Neural progenitor cell (in vitro differentiated cells): ENCODE measurements around the gene LBHD1.

Experiments
- EZH2 ChIP-seq: fragments of 200-600 bp; sonication (generic); IDR thresholded peaks from 2 replicates; pipeline ENCODE4 v1.6.1; 2017; ENCODE audit warnings: antibody characterized with exemption, mild to moderate bottlenecking, moderate library complexity
- TF ChIP-seq, protein P1 (sequence below): fragments of 200-600 bp; sonication (generic); IDR thresholded peaks from 2 replicates; pipeline ENCODE4 v1.5.1; 2017; ENCODE audit warnings: antibody characterized with exemption, mild to moderate bottlenecking

DNA sequence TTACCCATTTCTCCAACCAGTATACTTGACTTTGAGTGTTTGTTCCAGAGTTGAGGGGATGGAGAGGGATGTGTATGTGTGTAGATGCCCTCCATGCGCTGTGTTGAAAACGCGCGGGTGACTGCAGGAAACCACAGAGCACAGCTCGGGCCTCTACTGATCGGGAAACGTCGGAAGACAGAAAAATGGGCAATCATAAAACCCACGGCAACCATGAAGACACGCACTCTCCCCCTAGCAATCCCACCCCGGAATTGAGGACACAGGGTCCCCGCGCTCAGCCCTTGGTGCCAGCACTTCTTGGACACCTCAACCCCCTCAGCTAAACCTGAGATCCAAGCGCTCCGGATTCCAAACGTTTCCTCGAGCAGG, 845 bp downstream of the LBHD1 start:
- TF ChIP-seq, protein P1, sequence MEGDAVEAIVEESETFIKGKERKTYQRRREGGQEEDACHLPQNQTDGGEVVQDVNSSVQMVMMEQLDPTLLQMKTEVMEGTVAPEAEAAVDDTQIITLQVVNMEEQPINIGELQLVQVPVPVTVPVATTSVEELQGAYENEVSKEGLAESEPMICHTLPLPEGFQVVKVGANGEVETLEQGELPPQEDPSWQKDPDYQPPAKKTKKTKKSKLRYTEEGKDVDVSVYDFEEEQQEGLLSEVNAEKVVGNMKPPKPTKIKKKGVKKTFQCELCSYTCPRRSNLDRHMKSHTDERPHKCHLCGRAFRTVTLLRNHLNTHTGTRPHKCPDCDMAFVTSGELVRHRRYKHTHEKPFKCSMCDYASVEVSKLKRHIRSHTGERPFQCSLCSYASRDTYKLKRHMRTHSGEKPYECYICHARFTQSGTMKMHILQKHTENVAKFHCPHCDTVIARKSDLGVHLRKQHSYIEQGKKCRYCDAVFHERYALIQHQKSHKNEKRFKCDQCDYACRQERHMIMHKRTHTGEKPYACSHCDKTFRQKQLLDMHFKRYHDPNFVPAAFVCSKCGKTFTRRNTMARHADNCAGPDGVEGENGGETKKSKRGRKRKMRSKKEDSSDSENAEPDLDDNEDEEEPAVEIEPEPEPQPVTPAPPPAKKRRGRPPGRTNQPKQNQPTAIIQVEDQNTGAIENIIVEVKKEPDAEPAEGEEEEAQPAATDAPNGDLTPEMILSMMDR = no peak
- no peak for TF ChIP-seq EZH2
